Panc1 (cell line): ENCODE data around the gene CEBPA.

ENCODE experiments used
- CTCF ChIP-seq: fragments of 450-650 bp; IDR thresholded peaks from 2 replicates; pipeline ENCODE4 v1.5.1; 2017; ENCODE audit warnings: mild to moderate bottlenecking
- POLR2AphosphoS5 ChIP-seq: IDR thresholded peaks from 2 replicates; pipeline ENCODE4 v1.6.1; 2012; ENCODE audit warnings: mild to moderate bottlenecking, low read depth, low read length, moderate library complexity
- SIN3A ChIP-seq: IDR thresholded peaks from 2 replicates; pipeline ENCODE4 v1.6.1; 2012; ENCODE audit warnings: low read depth, mild to moderate bottlenecking, low read length, moderate library complexity, borderline replicate concordance; ENCODE audit not compliant: insufficient read depth
- TF ChIP-seq, protein P1 (sequence below), 2 experiments: IDR thresholded peaks; 2 replicates each; pipeline ENCODE4 v1.6.1; 2011 to 2012; ENCODE audit warnings: low read depth in 2 of 2, control low read depth in 1 of 2, low read length in 1 of 2, mild to moderate bottlenecking in 1 of 2, moderate library complexity in 1 of 2; ENCODE audit not compliant: insufficient read depth in 1 of 2

DNA sequence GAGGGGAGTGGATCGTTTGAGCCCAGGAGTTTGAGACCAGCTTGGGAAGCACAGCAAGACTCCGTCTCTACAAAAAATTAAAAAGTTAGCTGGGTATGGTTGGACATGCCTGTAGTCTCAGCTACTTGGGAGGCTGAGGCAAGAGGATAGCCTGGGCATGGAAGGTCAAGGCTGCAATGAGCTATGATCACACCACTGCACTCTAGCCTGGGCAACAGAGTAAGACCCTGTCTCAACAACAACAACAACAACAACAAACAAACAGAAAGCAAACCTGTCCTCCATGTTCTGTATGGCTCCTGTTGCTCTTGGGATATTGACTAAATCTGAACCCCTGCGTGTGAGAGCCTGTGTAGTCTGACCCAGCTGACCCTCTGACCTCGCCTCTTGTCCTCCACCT is 14.9 kb downstream of the CEBPA start:
- TF ChIP-seq CTCF = no peak
- TF ChIP-seq POLR2AphosphoS5 = no peak
- TF ChIP-seq, protein P1, sequence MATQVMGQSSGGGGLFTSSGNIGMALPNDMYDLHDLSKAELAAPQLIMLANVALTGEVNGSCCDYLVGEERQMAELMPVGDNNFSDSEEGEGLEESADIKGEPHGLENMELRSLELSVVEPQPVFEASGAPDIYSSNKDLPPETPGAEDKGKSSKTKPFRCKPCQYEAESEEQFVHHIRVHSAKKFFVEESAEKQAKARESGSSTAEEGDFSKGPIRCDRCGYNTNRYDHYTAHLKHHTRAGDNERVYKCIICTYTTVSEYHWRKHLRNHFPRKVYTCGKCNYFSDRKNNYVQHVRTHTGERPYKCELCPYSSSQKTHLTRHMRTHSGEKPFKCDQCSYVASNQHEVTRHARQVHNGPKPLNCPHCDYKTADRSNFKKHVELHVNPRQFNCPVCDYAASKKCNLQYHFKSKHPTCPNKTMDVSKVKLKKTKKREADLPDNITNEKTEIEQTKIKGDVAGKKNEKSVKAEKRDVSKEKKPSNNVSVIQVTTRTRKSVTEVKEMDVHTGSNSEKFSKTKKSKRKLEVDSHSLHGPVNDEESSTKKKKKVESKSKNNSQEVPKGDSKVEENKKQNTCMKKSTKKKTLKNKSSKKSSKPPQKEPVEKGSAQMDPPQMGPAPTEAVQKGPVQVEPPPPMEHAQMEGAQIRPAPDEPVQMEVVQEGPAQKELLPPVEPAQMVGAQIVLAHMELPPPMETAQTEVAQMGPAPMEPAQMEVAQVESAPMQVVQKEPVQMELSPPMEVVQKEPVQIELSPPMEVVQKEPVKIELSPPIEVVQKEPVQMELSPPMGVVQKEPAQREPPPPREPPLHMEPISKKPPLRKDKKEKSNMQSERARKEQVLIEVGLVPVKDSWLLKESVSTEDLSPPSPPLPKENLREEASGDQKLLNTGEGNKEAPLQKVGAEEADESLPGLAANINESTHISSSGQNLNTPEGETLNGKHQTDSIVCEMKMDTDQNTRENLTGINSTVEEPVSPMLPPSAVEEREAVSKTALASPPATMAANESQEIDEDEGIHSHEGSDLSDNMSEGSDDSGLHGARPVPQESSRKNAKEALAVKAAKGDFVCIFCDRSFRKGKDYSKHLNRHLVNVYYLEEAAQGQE (IDR thresholded peaks at IDR 0.05; ENCODE audit: insufficient read depth in 1 of 2, low read depth in 2 of 2, low read length in 1 of 2) = no peak
- TF ChIP-seq SIN3A = no peak
